A549 (cell line): ENCODE measurements around the gene OVOL1. TPM values are rescaled to one million over a fixed set of nuclear protein-coding genes. Genes with fewer than 3 reads are reported as not detected.

Experiments used
- ATAC-seq, 2 experiments: fragments of 200-7000 bp in 1 of 2; fragments of >200 bp in 1 of 2; cut with Nextera tagmentation in 1 of 2; cut with Tn5 transposase in 1 of 2; 3 replicates each; pipeline versions ENCODE4 v1.8.0 to v1.9.1; 2018 to 2020; ENCODE audit warnings: mild to moderate bottlenecking in 1 of 2, moderate library complexity in 1 of 2
- CTCF ChIA-PET: fragments of 300-600 bp; sonication (Branson Sonifier 250); formaldehyde crosslinking; extraction: SDS; loops from one replicate; lab custom pipeline; 2021; ENCODE audit warnings: antibody characterized with exemption, inconsistent platforms; lab: Yijun Ruan, JAX
- POLR2A ChIA-PET: fragments of 350-600 bp; formaldehyde crosslinking; extraction: SDS; loops from one replicate; lab custom pipeline; 2021; ENCODE audit warnings: antibody characterized with exemption, inconsistent platforms; lab: Yijun Ruan, JAX
- DNase-seq, 2 experiments: peaks; one replicate each; pipeline versions ENCODE4 v3.0.0 to v3.0.0-alpha.2; 2011 to 2016; ENCODE audit warnings: low read depth in 1 of 2, low spot score in 1 of 2
- FAIRE-seq: peaks from 2 replicates; lab custom pipeline; 2011; peaks lifted over from hg19 to GRCh38; lab: Jason Lieb, UNC
- H3K27ac ChIP-seq, 2 experiments: fragments of >200 bp; sonication (Bioruptor Twin); formaldehyde crosslinking; 3 replicates each; pipeline ENCODE4 v1.5.1; 2016 to 2017
- H3K4me1 ChIP-seq: fragments of >200 bp; sonication (Bioruptor Twin); formaldehyde crosslinking; 3 replicates; pipeline ENCODE4 v1.6.1; 2016
- H3K4me2 ChIP-seq: fragments of >200 bp; sonication (Bioruptor Twin); formaldehyde crosslinking; 3 replicates; pipeline ENCODE4 v1.6.1; 2016
- H3K4me3 ChIP-seq: fragments of >200 bp; sonication (Bioruptor Twin); formaldehyde crosslinking; 3 replicates; pipeline ENCODE4 v1.5.1; 2016
- H3K9me3 ChIP-seq: fragments of >200 bp; sonication (Bioruptor Twin); formaldehyde crosslinking; 3 replicates; pipeline ENCODE4 v1.6.1; 2016
- CBX2 ChIP-seq: fragments of 200-600 bp; sonication (generic); IDR thresholded peaks from 2 replicates; pipeline ENCODE4 v1.6.1; 2016; ENCODE audit warnings: low read depth, mild to moderate bottlenecking, borderline replicate concordance
- CHD2 ChIP-seq: fragments of 150-350 bp; IDR thresholded peaks from 2 replicates; pipeline ENCODE4 v1.6.1; 2014; ENCODE audit warnings: low read length; ENCODE audit not compliant: partially characterized antibody
- CHD4 ChIP-seq: fragments of 200-600 bp; sonication (generic); IDR thresholded peaks from 2 replicates; pipeline ENCODE4 v1.6.1; 2016; ENCODE audit warnings: antibody characterized with exemption, mild to moderate bottlenecking, borderline replicate concordance
- EHMT2 ChIP-seq: fragments of 200-600 bp; sonication (generic); IDR thresholded peaks from 2 replicates; pipeline ENCODE4 v1.6.1; 2016; ENCODE audit warnings: antibody characterized with exemption, low read depth, mild to moderate bottlenecking, moderate library complexity
- ESRRA ChIP-seq: fragments of 150-350 bp; IDR thresholded peaks from 2 replicates; pipeline ENCODE4 v1.6.1; 2014; ENCODE audit warnings: mild to moderate bottlenecking, low read length, borderline replicate concordance
- FOSB ChIP-seq: fragments of 250-450 bp; sonication (Bioruptor Pico); IDR thresholded peaks from 2 replicates; pipeline ENCODE4 v1.5.0; 2020; ENCODE audit warnings: mild to moderate bottlenecking, moderate library complexity
- GATA3 ChIP-seq: IDR thresholded peaks from 2 replicates; pipeline ENCODE4 v1.6.1; 2012; ENCODE audit warnings: borderline replicate concordance
- HOXB5 ChIP-seq: fragments of 250-450 bp; sonication (Bioruptor Pico); IDR thresholded peaks from 2 replicates; pipeline ENCODE4 v1.5.0; 2020; ENCODE audit warnings: mild to moderate bottlenecking, moderate library complexity
- JUNB ChIP-seq: fragments of >200 bp; sonication (Bioruptor Twin); formaldehyde crosslinking; IDR thresholded peaks from 2 replicates; pipeline ENCODE4 v1.6.1; 2016
- MAFK ChIP-seq: fragments of 450-650 bp; IDR thresholded peaks from 2 replicates; pipeline ENCODE4 v1.6.1; 2014; ENCODE audit not compliant: partially characterized antibody
- MYC ChIP-seq: IDR thresholded peaks from 2 replicates; pipeline ENCODE4 v1.6.1; 2012; ENCODE audit warnings: mild to moderate bottlenecking, inconsistent platforms, low read length, improper control_type of control experiment, borderline replicate concordance
- NFE2L2 ChIP-seq: fragments of 150-350 bp; conservative IDR thresholded peaks from 2 replicates; pipeline ENCODE4 v1.6.1; 2014; ENCODE audit warnings: low read length
- PHF8 ChIP-seq: fragments of 200-600 bp; sonication (generic); IDR thresholded peaks from 2 replicates; pipeline ENCODE4 v1.6.1; 2016; ENCODE audit warnings: low read depth, mild to moderate bottlenecking, antibody characterized with exemption, moderate library complexity, borderline replicate concordance
- POLR2AphosphoS2 ChIP-seq: conservative IDR thresholded peaks from 2 replicates; pipeline ENCODE4 v1.6.1; 2012; ENCODE audit warnings: low read length, improper control_type of control experiment, inconsistent platforms
- RAD21 ChIP-seq, 2 experiments: fragments of >200 bp in 1 of 2; sonication (Bioruptor Twin) in 1 of 2; formaldehyde crosslinking in 1 of 2; IDR thresholded peaks in 1 of 2; conservative IDR thresholded peaks in 1 of 2; 2 replicates in 1 of 2; 3 replicates in 1 of 2; pipeline ENCODE4 v1.6.1; 2012 to 2018; ENCODE audit warnings: inconsistent platforms in 1 of 2
- RFX5 ChIP-seq: fragments of 450-650 bp; IDR thresholded peaks from 2 replicates; pipeline ENCODE4 v1.7.1; 2014; ENCODE audit warnings: antibody characterized with exemption, mild to moderate bottlenecking, moderate library complexity
- RNF2 ChIP-seq: fragments of 200-600 bp; sonication (generic); IDR thresholded peaks from 2 replicates; pipeline ENCODE4 v1.6.1; 2016; ENCODE audit warnings: low read depth, mild to moderate bottlenecking, antibody characterized with exemption, moderate library complexity, borderline replicate concordance
- SMC3 ChIP-seq: fragments of >200 bp; sonication (Bioruptor Twin); formaldehyde crosslinking; IDR thresholded peaks from 3 replicates; pipeline ENCODE4 v1.6.1; 2018; ENCODE audit warnings: inconsistent platforms
- SREBF2 ChIP-seq: fragments of 450-650 bp; IDR thresholded peaks from 2 replicates; pipeline ENCODE4 v1.6.1; 2014; ENCODE audit warnings: mild to moderate bottlenecking, moderate library complexity
- TP53 ChIP-seq: fragments of 250-450 bp; sonication (Bioruptor Pico); IDR thresholded peaks from 2 replicates; pipeline ENCODE4 v1.5.0; 2021; ENCODE audit warnings: mild to moderate bottlenecking, moderate library complexity
- ZFP36 ChIP-seq: fragments of 450-650 bp; IDR thresholded peaks from 2 replicates; pipeline ENCODE4 v1.6.1; 2014; ENCODE audit warnings: borderline replicate concordance; ENCODE audit not compliant: partially characterized antibody
- WGBS: methylation state at CpG from one replicate; pipeline ENCODE4 v1.1.6; 2017; ENCODE audit errors: missing lambda C conversion rate; 5-methylcytosine and 5-hydroxymethylcytosine counted together
- polyA plus RNA-seq, 4 experiments: library from polyadenylated mRNA; depleted of rRNA in 3 of 4; stranded (reverse); fragments of >200 nt; fragmentation: RNase III in 1 of 4; extraction: RNeasy Plus Mini Kit Qiagen cat#74134 plus additional on column Dnase treatment in 1 of 4; gene quantifications; 2 replicates in 3 of 4; 3 replicates in 1 of 4; pipeline ENCODE4 v1.2.3, GENCODE V29; 2011 to 2017
- TF ChIP-seq, protein P1 (sequence below): fragments of >200 bp; sonication (Bioruptor Twin); formaldehyde crosslinking; IDR thresholded peaks from 2 replicates; pipeline ENCODE4 v1.6.1; 2016
- TF ChIP-seq, protein P2 (sequence below): fragments of 150-350 bp; IDR thresholded peaks from 2 replicates; pipeline ENCODE4 v1.6.1; 2014; ENCODE audit warnings: low read depth, mild to moderate bottlenecking, low read length
- TF ChIP-seq, protein P3 (sequence below): fragments of 200-600 bp; sonication (generic); IDR thresholded peaks from 2 replicates; pipeline ENCODE4 v1.6.1; 2016; ENCODE audit warnings: antibody characterized with exemption, mild to moderate bottlenecking, moderate library complexity
- TF ChIP-seq, protein P4 (sequence below): fragments of 450-650 bp; IDR thresholded peaks from 2 replicates; pipeline ENCODE4 v1.6.1; 2014; ENCODE audit warnings: antibody characterized with exemption
- TF ChIP-seq, protein P5 (sequence below): fragments of 250-450 bp; sonication (Bioruptor Pico); IDR thresholded peaks from 2 replicates; pipeline ENCODE4 v1.5.0; 2021; ENCODE audit warnings: mild to moderate bottlenecking, moderate library complexity, borderline replicate concordance

OVOL1 gene
- polyA plus RNA-seq, 2 of the 4 experiments (the other 2 are of a cell fraction): not detected

DNA sequence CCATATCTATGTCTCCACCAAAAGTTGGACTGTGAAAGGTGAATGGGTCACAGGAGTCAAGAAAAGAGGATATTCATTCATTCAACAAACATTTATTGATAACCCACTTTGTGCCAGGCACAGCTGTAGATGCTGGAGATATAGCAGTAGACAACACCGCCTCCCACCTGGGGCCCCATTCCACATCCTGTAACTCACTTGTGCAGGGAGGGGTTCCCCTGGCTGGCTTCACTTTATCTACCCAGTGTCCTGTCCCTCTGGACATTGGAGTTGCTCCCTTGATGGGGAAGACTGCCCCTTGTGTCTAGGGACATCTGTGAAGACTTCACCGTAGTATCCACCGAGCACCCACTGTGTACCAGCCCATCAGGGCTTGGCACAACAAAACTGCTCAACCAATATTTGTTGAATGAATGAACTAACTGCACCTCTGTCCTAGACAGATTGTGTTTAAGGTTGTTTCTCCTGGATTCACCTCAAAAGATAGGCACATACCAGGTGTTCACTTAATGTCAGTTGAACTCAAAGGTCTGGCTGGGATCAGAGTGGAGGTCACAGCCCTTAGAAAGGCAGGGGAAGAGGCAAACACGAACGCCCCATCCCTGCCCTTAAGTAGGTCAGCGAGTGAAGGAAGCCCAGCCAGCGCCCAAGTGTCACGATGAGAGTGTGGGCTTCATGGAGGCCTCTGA, 1.4 kb upstream of the OVOL1 start:
- ChIA-PET POLR2A (interaction anchor here (1.0 to 1.4 kb wide), 2 partner anchors 73 to 74 kb away, joined by 3 read pairs; partner anchors contain the start of gene MUS81), CTCF (interaction anchor here (1.0 to 3.4 kb wide), 6 partner anchors 10 to 99 kb away, joined by 3 to 20 read pairs (median 4); partner anchors contain the start of gene KAT5)

DNA sequence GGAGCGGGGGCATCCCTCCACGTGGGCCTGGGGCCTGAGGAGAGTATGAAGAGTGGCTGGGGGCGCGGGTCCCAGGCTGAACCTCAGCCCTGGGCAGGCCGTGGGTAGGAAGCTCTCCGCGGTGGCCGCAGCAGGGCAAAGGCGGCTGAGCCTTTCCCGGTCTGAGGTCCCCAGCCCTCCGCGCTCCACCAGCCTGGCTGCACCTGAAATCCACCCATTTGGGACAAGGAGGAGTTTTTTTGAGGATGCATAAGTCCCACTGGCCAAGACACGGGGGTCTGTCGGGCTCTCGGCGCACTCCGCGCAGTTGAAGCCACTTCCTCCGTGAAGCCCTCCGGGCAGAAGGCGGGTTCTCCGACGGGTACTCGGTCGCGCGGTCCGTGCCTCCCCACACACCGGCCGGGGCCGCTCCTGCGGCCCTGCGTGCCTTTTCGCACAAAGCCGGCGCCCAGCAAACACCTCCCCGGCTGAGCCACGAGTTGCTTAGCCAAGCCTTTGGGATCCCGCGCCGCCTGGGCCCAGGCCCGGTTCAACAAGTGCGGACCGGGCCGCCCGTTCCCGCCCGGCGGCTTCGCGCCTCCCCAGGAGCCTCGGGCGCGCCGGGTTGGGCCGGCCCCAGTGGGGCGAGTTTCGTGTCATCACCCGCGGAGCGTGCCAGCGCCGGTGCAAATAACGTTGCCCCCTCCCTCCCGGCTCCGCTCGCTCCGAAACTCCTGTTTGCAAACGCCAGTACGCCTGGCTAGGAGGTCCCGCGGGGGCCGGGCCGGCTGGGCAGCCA, 666 bp upstream of the OVOL1 start:
- no peak overlapping the region for H3K4me3 ChIP-seq
- H3K4me1 ChIP-seq: peaks cover 14% of the 10 kb centered on the region; the same call in 2 of the 3 replicates
- TF ChIP-seq ESRRA (no peak), TP53 (CRISPR knock-in tag) (no peak), SMC3 (no peak), ZFP36 (no peak), CHD4 (no peak), SREBF2 (no peak), NFE2L2 (no peak), RAD21 (conservative IDR thresholded peaks at IDR 0.05 in 1 of 2, IDR thresholded peaks at IDR 0.05 in 1 of 2) (no peak)
- TF ChIP-seq, protein P1, sequence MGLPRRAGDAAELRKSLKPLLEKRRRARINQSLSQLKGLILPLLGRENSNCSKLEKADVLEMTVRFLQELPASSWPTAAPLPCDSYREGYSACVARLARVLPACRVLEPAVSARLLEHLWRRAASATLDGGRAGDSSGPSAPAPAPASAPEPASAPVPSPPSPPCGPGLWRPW: no peak
- DNase-seq (no peak), FAIRE-seq (no peak), ATAC-seq (no peak)
- POLR2A ChIA-PET: interaction anchor here (1.4 kb wide), 1 partner anchor 74 kb away, joined by 3 read pairs; the partner anchor contains the start of gene MUS81
- H3K4me2 ChIP-seq: no peak overlapping the region
- H3K27ac ChIP-seq: no peak overlapping the region
- CTCF ChIA-PET: no interaction called here
- 84% methylated on average over 46 of the region's 74 CpGs for WGBS
- no peaks in the 10 kb centered on the region for H3K9me3 ChIP-seq

More for the DNA sequence above, 1.4 kb upstream of the OVOL1 start:
- FAIRE-seq: no peak
- Histone ChIP-seq H3K4me1 (peaks cover 14% of the 10 kb centered on the region; the same call in 2 of the 3 replicates), H3K4me2 (no peak overlapping the region), H3K9me3 (no peaks in the 10 kb centered on the region), H3K4me3 (no peak overlapping the region)
- no peak for DNase-seq
- no peak for ATAC-seq
- TF ChIP-seq FOSB (CRISPR knock-in tag) (no peak), CBX2 (no peak), PHF8 (no peak), EHMT2 (no peak), RNF2 (no peak), HOXB5 (no peak), MAFK (no peak), RFX5 (no peak), JUNB (no peak), MYC (no peak), POLR2AphosphoS2 (no peak), NFE2L2 (no peak), GATA3 (no peak), CHD2 (no peak)
- TF ChIP-seq, protein P2, sequence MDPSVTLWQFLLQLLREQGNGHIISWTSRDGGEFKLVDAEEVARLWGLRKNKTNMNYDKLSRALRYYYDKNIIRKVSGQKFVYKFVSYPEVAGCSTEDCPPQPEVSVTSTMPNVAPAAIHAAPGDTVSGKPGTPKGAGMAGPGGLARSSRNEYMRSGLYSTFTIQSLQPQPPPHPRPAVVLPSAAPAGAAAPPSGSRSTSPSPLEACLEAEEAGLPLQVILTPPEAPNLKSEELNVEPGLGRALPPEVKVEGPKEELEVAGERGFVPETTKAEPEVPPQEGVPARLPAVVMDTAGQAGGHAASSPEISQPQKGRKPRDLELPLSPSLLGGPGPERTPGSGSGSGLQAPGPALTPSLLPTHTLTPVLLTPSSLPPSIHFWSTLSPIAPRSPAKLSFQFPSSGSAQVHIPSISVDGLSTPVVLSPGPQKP: no peak
- TF ChIP-seq, protein P3, sequence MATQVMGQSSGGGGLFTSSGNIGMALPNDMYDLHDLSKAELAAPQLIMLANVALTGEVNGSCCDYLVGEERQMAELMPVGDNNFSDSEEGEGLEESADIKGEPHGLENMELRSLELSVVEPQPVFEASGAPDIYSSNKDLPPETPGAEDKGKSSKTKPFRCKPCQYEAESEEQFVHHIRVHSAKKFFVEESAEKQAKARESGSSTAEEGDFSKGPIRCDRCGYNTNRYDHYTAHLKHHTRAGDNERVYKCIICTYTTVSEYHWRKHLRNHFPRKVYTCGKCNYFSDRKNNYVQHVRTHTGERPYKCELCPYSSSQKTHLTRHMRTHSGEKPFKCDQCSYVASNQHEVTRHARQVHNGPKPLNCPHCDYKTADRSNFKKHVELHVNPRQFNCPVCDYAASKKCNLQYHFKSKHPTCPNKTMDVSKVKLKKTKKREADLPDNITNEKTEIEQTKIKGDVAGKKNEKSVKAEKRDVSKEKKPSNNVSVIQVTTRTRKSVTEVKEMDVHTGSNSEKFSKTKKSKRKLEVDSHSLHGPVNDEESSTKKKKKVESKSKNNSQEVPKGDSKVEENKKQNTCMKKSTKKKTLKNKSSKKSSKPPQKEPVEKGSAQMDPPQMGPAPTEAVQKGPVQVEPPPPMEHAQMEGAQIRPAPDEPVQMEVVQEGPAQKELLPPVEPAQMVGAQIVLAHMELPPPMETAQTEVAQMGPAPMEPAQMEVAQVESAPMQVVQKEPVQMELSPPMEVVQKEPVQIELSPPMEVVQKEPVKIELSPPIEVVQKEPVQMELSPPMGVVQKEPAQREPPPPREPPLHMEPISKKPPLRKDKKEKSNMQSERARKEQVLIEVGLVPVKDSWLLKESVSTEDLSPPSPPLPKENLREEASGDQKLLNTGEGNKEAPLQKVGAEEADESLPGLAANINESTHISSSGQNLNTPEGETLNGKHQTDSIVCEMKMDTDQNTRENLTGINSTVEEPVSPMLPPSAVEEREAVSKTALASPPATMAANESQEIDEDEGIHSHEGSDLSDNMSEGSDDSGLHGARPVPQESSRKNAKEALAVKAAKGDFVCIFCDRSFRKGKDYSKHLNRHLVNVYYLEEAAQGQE: no peak
- TF ChIP-seq, protein P4, sequence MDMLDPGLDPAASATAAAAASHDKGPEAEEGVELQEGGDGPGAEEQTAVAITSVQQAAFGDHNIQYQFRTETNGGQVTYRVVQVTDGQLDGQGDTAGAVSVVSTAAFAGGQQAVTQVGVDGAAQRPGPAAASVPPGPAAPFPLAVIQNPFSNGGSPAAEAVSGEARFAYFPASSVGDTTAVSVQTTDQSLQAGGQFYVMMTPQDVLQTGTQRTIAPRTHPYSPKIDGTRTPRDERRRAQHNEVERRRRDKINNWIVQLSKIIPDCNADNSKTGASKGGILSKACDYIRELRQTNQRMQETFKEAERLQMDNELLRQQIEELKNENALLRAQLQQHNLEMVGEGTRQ: no peak
- TF ChIP-seq, protein P5, sequence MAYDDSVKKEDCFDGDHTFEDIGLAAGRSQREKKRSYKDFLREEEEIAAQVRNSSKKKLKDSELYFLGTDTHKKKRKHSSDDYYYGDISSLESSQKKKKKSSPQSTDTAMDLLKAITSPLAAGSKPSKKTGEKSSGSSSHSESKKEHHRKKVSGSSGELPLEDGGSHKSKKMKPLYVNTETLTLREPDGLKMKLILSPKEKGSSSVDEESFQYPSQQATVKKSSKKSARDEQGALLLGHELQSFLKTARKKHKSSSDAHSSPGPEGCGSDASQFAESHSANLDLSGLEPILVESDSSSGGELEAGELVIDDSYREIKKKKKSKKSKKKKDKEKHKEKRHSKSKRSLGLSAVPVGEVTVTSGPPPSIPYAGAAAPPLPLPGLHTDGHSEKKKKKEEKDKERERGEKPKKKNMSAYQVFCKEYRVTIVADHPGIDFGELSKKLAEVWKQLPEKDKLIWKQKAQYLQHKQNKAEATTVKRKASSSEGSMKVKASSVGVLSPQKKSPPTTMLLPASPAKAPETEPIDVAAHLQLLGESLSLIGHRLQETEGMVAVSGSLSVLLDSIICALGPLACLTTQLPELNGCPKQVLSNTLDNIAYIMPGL (CRISPR knock-in tag): no peak
- TF ChIP-seq, all 56 proteins: peak for 0
- no peak overlapping the region for H3K27ac ChIP-seq
- 85% methylated on average over 8 of the region's 8 CpGs for WGBS
